Measurements from ENCODE around the gene PCOLCE2.

The PCOLCE2 gene

DNA sequence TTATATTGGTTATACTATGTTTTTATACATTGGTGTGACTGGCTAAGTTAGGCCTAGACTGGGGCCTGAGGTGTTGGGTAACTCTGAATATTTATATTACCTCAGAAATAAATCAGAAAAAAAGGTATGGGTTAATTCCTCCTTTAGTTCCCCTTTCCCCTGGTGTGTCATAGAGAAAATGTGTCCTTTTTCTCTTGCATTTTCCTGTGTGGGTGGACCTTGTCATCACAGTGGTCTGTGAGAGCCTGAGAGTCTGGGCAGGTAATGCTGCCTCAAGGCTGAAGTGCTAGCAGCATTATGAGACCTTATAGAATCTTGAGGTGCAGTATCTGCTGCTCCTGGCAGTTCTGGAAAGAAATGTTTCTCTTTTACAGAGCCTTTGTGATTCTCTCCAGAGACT lies 69.7 kb downstream of the PCOLCE2 start:
- no peaks in the 10 kb centered on the region for H3K9me3 ChIP-seq (ENCODE audit: low read depth, low read length)
- no peaks in the 10 kb centered on the region for H3K36me3 ChIP-seq (ENCODE audit: insufficient read depth, low read length)
- no peak for TF ChIP-seq FOXP2 (optimal IDR thresholded peaks at IDR 0.05; ENCODE audit: control extremely low read depth, extremely low read length, insufficient read depth)
- no peak for TF ChIP-seq POLR2AphosphoS5 (IDR thresholded peaks at IDR 0.05; ENCODE audit: borderline replicate concordance, low read depth, low read length)
- H3K9ac ChIP-seq (ENCODE audit: insufficient read length), result no peak overlapping the region
- H3K4me3 ChIP-seq, result no peak overlapping the region
- no peak overlapping the region for H3K27ac ChIP-seq
- DNase-seq (ENCODE audit: low read depth, low spot score), result no peak

GRCh38 chr3:142818651-142819050 lies 70.2 kb downstream of the PCOLCE2 start:
- Histone ChIP-seq H3K9ac (ENCODE audit: insufficient read length) (no peak overlapping the region), H3K9me3 (ENCODE audit: low read depth, low read length) (no peaks in the 10 kb centered on the region), H3K27ac (no peak overlapping the region), H3K4me3 (no peak overlapping the region), H3K36me3 (ENCODE audit: insufficient read depth, low read length) (no peaks in the 10 kb centered on the region)
- TF ChIP-seq POLR2AphosphoS5 (IDR thresholded peaks at IDR 0.05; ENCODE audit: borderline replicate concordance, low read depth, low read length) (no peak), EZH2 (IDR thresholded peaks at IDR 0.05) (no peak), FOXP2 (optimal IDR thresholded peaks at IDR 0.05; ENCODE audit: control extremely low read depth, extremely low read length, insufficient read depth) (no peak)
- no peak for DNase-seq (ENCODE audit: low read depth, low spot score)

- H3K9ac ChIP-seq (ENCODE audit: insufficient read length), result no peak overlapping the region
- TF ChIP-seq POLR2AphosphoS5 (IDR thresholded peaks at IDR 0.05; ENCODE audit: borderline replicate concordance, low read depth, low read length) (no peak), EZH2 (IDR thresholded peaks at IDR 0.05) (no peak), FOXP2 (optimal IDR thresholded peaks at IDR 0.05; ENCODE audit: control extremely low read depth, extremely low read length, insufficient read depth) (no peak)
- no peak overlapping the region for H3K4me3 ChIP-seq
- no peak for DNase-seq (ENCODE audit: low read depth, low spot score)
- H3K27ac ChIP-seq, result no peak overlapping the region
- no peaks in the 10 kb centered on the region for H3K9me3 ChIP-seq (ENCODE audit: low read depth, low read length)
- H3K36me3 ChIP-seq (ENCODE audit: insufficient read depth, low read length), result no peaks in the 10 kb centered on the region
Measured at GRCh38 chr3:142817897-142818296, 71.0 kb downstream of the PCOLCE2 start.

GRCh38 chr3:142817356-142817755 lies 71.5 kb downstream of the PCOLCE2 start:
- H3K27ac ChIP-seq, result no peak overlapping the region
- TF ChIP-seq FOXP2 (optimal IDR thresholded peaks at IDR 0.05; ENCODE audit: control extremely low read depth, extremely low read length, insufficient read depth) (no peak), POLR2AphosphoS5 (IDR thresholded peaks at IDR 0.05; ENCODE audit: borderline replicate concordance, low read depth, low read length) (no peak)
- H3K4me3 ChIP-seq, result no peak overlapping the region
- no peaks in the 10 kb centered on the region for H3K36me3 ChIP-seq (ENCODE audit: insufficient read depth, low read length)
- H3K9ac ChIP-seq (ENCODE audit: insufficient read length), result no peak overlapping the region
- no peaks in the 10 kb centered on the region for H3K9me3 ChIP-seq (ENCODE audit: low read depth, low read length)
- DNase-seq (ENCODE audit: low read depth, low spot score), result no peak

- TF ChIP-seq FOXP2 (optimal IDR thresholded peaks at IDR 0.05; ENCODE audit: control extremely low read depth, extremely low read length, insufficient read depth) (no peak), EZH2 (IDR thresholded peaks at IDR 0.05) (no peak), POLR2AphosphoS5 (IDR thresholded peaks at IDR 0.05; ENCODE audit: borderline replicate concordance, low read depth, low read length) (no peak)
- no peak overlapping the region for H3K9ac ChIP-seq (ENCODE audit: insufficient read length)
- no peaks in the 10 kb centered on the region for H3K9me3 ChIP-seq (ENCODE audit: low read depth, low read length)
- DNase-seq (ENCODE audit: low read depth, low spot score), result no peak
- no peak overlapping the region for H3K27ac ChIP-seq
- no peak overlapping the region for H3K4me3 ChIP-seq
- H3K36me3 ChIP-seq (ENCODE audit: insufficient read depth, low read length), result no peaks in the 10 kb centered on the region
Measured at GRCh38 chr3:142815803-142816202, 73.1 kb downstream of the PCOLCE2 start.

GRCh38 chr3:142809259-142809658 lies 79.6 kb downstream of the PCOLCE2 start:
- TF ChIP-seq FOXP2 (optimal IDR thresholded peaks at IDR 0.05; ENCODE audit: control extremely low read depth, extremely low read length, insufficient read depth), result no peak
- TF ChIP-seq POLR2AphosphoS5 (IDR thresholded peaks at IDR 0.05; ENCODE audit: borderline replicate concordance, low read depth, low read length), result no peak
- no peak for TF ChIP-seq EZH2 (IDR thresholded peaks at IDR 0.05)
- no peaks in the 10 kb centered on the region for H3K9me3 ChIP-seq (ENCODE audit: low read depth, low read length)

GRCh38 chr3:142808103-142808917 lies 80.6 kb downstream of the PCOLCE2 start:
- Histone ChIP-seq H3K9ac (ENCODE audit: insufficient read length) (no peak overlapping the region), H3K4me3 (no peak overlapping the region), H3K27ac (no peak overlapping the region), H3K36me3 (ENCODE audit: insufficient read depth, low read length) (no peaks in the 10 kb centered on the region), H3K9me3 (ENCODE audit: low read depth, low read length) (no peaks in the 10 kb centered on the region)
- DNase-seq (ENCODE audit: low read depth, low spot score), result no peak
- TF ChIP-seq FOXP2 (optimal IDR thresholded peaks at IDR 0.05; ENCODE audit: control extremely low read depth, extremely low read length, insufficient read depth), result no peak
- no peak for TF ChIP-seq EZH2 (IDR thresholded peaks at IDR 0.05)
- no peak for TF ChIP-seq POLR2AphosphoS5 (IDR thresholded peaks at IDR 0.05; ENCODE audit: borderline replicate concordance, low read depth, low read length)

More at GRCh38 chr3:142809259-142809658, 79.6 kb downstream of the PCOLCE2 start:
- DNase-seq (ENCODE audit: low read depth, low spot score), result no peak
- no peak overlapping the region for H3K4me3 ChIP-seq
- no peak overlapping the region for H3K27ac ChIP-seq
- H3K36me3 ChIP-seq (ENCODE audit: insufficient read depth, low read length), result no peaks in the 10 kb centered on the region
- no peak overlapping the region for H3K9ac ChIP-seq (ENCODE audit: insufficient read length)

DNA sequence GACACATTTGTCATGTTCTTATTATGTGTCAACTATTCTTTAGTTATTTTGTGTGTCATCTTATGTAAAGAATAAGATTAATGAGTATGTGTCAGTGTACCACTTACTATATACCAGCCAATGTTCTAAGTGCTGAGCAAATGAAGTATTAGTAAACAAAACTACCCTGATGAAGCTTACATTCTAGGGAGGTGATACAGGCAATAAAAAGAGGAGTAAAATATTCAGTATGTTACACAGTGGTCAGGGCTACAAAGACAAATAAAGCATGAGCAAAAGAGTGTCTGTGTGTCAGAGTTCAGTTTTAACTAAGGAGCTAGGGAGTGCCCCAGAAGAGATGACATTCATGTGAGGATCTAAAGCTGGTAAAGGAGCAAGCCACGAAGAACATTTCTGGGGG lies 86.0 kb downstream of the PCOLCE2 start:
- H3K9me3 ChIP-seq (ENCODE audit: low read depth, low read length), result no peaks in the 10 kb centered on the region
- H3K9ac ChIP-seq (ENCODE audit: insufficient read length), result no peak overlapping the region
- TF ChIP-seq POLR2AphosphoS5 (IDR thresholded peaks at IDR 0.05; ENCODE audit: borderline replicate concordance, low read depth, low read length) (no peak), EZH2 (IDR thresholded peaks at IDR 0.05) (no peak), FOXP2 (optimal IDR thresholded peaks at IDR 0.05; ENCODE audit: control extremely low read depth, extremely low read length, insufficient read depth) (no peak)
- no peak overlapping the region for H3K4me3 ChIP-seq
- no peak for DNase-seq (ENCODE audit: low read depth, low spot score)
- no peaks in the 10 kb centered on the region for H3K36me3 ChIP-seq (ENCODE audit: insufficient read depth, low read length)
- H3K27ac ChIP-seq, result no peak overlapping the region

DNA sequence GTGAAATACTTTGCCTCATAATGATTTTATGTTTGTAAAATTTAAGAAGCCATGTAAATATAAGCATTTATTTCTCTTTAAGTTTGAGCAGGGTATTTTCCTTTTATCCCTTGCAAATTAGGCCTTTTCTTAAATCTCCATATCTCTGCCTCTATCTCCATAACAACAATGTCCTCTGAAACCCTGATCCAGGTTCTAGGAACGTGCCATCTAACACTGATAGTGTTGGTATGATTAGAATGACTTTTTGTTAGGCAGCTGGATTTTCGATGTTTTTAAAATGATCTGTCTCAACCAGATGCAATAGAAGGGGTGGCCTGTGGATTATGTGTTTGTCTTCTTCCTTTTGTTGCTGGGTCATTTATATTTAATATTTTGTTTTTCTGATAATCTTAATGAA lies 87.1 kb downstream of the PCOLCE2 start:
- TF ChIP-seq FOXP2 (optimal IDR thresholded peaks at IDR 0.05; ENCODE audit: control extremely low read depth, extremely low read length, insufficient read depth) (no peak), EZH2 (IDR thresholded peaks at IDR 0.05) (no peak), POLR2AphosphoS5 (IDR thresholded peaks at IDR 0.05; ENCODE audit: borderline replicate concordance, low read depth, low read length) (no peak)
- Histone ChIP-seq H3K9ac (ENCODE audit: insufficient read length) (no peak overlapping the region), H3K9me3 (ENCODE audit: low read depth, low read length) (no peaks in the 10 kb centered on the region), H3K4me3 (no peak overlapping the region), H3K27ac (no peak overlapping the region), H3K36me3 (ENCODE audit: insufficient read depth, low read length) (no peaks in the 10 kb centered on the region)
- DNase-seq (ENCODE audit: low read depth, low spot score), result no peak

Measured in SK-N-MC (cell line).